Adrenal gland (tissue), 12 donors: Measurements from ENCODE around the gene FAM110A. TPM values are rescaled to one million over a fixed set of nuclear protein-coding genes. Genes with fewer than 3 reads are reported as not detected.
A peak's percentile ranks its signal among the peaks of the same experiment; 100 is the strongest.

Experiments
- DNase-seq, 7 donors: peaks; one replicate each; pipeline ENCODE4 v3.0.0-alpha.2; 2019 to 2020
- H3K27ac ChIP-seq, 5 donors: fragments of 200-600 bp; sonication (generic) in 4 of 5; 1 replicate in 3 of 5; 2 replicates in 2 of 5; pipeline versions ENCODE4 v1.5.1 to v1.8.0; 2016 to 2020; ENCODE audit warnings: mild to moderate bottlenecking in 1 of 5
- H3K27me3 ChIP-seq: fragments of 200-600 bp; 2 replicates; pipeline ENCODE4 v1.8.0; 2021
- H3K36me3 ChIP-seq, 2 donors: fragments of 200-600 bp; replicated peaks in 1 of 2; 1 replicate in 1 of 2; 2 replicates in 1 of 2; pipeline versions ENCODE4 v1.5.1 to v1.8.0; 2018 to 2022
- H3K4me1 ChIP-seq, 2 donors: fragments of 200-600 bp; replicated peaks in 1 of 2; 1 replicate in 1 of 2; 2 replicates in 1 of 2; pipeline versions ENCODE4 v1.5.1 to v1.8.0; 2018 to 2021
- H3K4me3 ChIP-seq, 4 donors: fragments of 200-600 bp; sonication (generic) in 3 of 4; one replicate each; pipeline ENCODE4 v1.5.1; 2016 to 2018
- H3K9me3 ChIP-seq, 3 donors: fragments of 200-600 bp; sonication (generic) in 1 of 3; replicated peaks in 1 of 3; 1 replicate in 2 of 3; 2 replicates in 1 of 3; pipeline versions ENCODE4 v1.5.1 to v1.8.0; 2016 to 2021
- POLR2A ChIP-seq, 2 donors: fragments of 450-650 bp; IDR thresholded peaks; one replicate each; pipeline ENCODE4 v1.6.1; 2017; ENCODE audit warnings: antibody characterized with exemption in 2 of 2, mild to moderate bottlenecking in 2 of 2, moderate library complexity in 1 of 2
- WGBS, 4 donors: extraction: QIAGEN DNeasy Blood & Tissue Kit in 2 of 4; methylation state at CpG; one replicate each; pipeline versions ENCODE4 v1.1.5 to v1.1.7; 2013 to 2017; 5-methylcytosine and 5-hydroxymethylcytosine counted together
- intact Hi-C, 2 donors: fragments of 100-400 bp; cut with DNase I; formaldehyde crosslinking; loops; one replicate each; pipeline versions ENCODE4 v1.14.1 to v1.15.0; 2022 to 2023
- polyA plus RNA-seq, 3 donors: library from polyadenylated mRNA; stranded (reverse); fragments of 200-250 nt in 2 of 3; fragments of 350-450 nt in 1 of 3; fragmentation: Illumina TruSeq in 1 of 3; extraction: RNeasy Lipid Tissue Mini Kit (QIAGEN cat#74804) in 1 of 3; gene quantifications; one replicate each; pipeline ENCODE4 v1.2.3, GENCODE V29; 2013 to 2014
- total RNA-seq, 9 donors: library from RNA; depleted of rRNA in 4 of 9; stranded (reverse); fragments of >200 nt in 4 of 9; fragments of 120-200 nt in 1 of 9; fragmentation: NEBNext Ultra II Directional in 1 of 9; extraction: Animal tissue kit (Norgen Biotek cat#: 25700) in 1 of 9; gene quantifications; one replicate each; pipeline versions ENCODE4 v1.1.0 to v1.2.4, GENCODE V29; 2013 to 2023
- TF ChIP-seq, protein P1 (sequence below), 6 experiments: fragments of 450-650 bp in 4 of 6; fragments of 200-600 bp in 2 of 6; sonication (generic) in 1 of 6; IDR thresholded peaks; 1 replicate in 5 of 6; 2 replicates in 1 of 6; pipeline versions ENCODE4 v1.5.1 to v1.8.0; 2016 to 2021; ENCODE audit warnings: antibody characterized with exemption in 6 of 6, mild to moderate bottlenecking in 2 of 6, moderate library complexity in 1 of 6
- donor health status: healthy with polysubstance abuse.
- donor health status: Bipolar disorder and iron deficiency.
- donor health status: DM: yes; HTN: yes; CAD: no.
- donor health status: DM: no; HTN: no; CAD: no.
- donor health status: DM: no; HTN: no; CAD: no.
- donor health status: DM: yes; HTN: yes; CAD: no.

FAM110A gene
- total and polyA plus RNA-seq, 12 donors = 2.2 to 16.7 (median 8.4) TPM

GRCh38 chr20:889106-889505 lies 55.6 kb downstream of the FAM110A start:
- no peak for DNase-seq
- peaks cover 10% of the 10 kb centered on the region for H3K27me3 ChIP-seq
- H3K4me1 ChIP-seq = peaks cover 0 to 14% of the 10 kb centered on the region in 2 donors
- no peak overlapping the region for H3K27ac ChIP-seq
- H3K4me3 ChIP-seq = no peak overlapping the region
- TF ChIP-seq, protein P1, sequence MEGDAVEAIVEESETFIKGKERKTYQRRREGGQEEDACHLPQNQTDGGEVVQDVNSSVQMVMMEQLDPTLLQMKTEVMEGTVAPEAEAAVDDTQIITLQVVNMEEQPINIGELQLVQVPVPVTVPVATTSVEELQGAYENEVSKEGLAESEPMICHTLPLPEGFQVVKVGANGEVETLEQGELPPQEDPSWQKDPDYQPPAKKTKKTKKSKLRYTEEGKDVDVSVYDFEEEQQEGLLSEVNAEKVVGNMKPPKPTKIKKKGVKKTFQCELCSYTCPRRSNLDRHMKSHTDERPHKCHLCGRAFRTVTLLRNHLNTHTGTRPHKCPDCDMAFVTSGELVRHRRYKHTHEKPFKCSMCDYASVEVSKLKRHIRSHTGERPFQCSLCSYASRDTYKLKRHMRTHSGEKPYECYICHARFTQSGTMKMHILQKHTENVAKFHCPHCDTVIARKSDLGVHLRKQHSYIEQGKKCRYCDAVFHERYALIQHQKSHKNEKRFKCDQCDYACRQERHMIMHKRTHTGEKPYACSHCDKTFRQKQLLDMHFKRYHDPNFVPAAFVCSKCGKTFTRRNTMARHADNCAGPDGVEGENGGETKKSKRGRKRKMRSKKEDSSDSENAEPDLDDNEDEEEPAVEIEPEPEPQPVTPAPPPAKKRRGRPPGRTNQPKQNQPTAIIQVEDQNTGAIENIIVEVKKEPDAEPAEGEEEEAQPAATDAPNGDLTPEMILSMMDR (IDR thresholded peaks at IDR 0.05) = no peak
- no peak for TF ChIP-seq POLR2A (IDR thresholded peaks at IDR 0.05)
- WGBS, 4 donors = 74 to 90% (median 81%) methylated on average over 5 of the region's 5 CpGs
- no peaks in the 10 kb centered on the region for H3K9me3 ChIP-seq
- H3K36me3 ChIP-seq = no peaks in the 10 kb centered on the region
- intact Hi-C loops = no loop called here

- H3K27me3 ChIP-seq = peaks cover 4% of the 10 kb centered on the region
- WGBS, 4 donors = 52 to 73% (median 72%) methylated on average over 6 to 10 of the region's 10 CpGs; no CpG with 5 or more reads in 1 of the 4 donors
- intact Hi-C loops = no loop called here
- no peaks in the 10 kb centered on the region for H3K36me3 ChIP-seq
- DNase-seq = no peak
- no peaks in the 10 kb centered on the region for H3K9me3 ChIP-seq
- no peak for TF ChIP-seq POLR2A (IDR thresholded peaks at IDR 0.05)
- TF ChIP-seq, protein P1 (IDR thresholded peaks at IDR 0.05) = no peak
- no peak overlapping the region for H3K4me3 ChIP-seq
- peaks cover 0 to 14% of the 10 kb centered on the region in 2 donors for H3K4me1 ChIP-seq
- H3K27ac ChIP-seq = peak overlapping the region in 1 of 5 donors; percentile 22
Observed at GRCh38 chr20:889932-890463, 56.5 kb downstream of the FAM110A start.

DNA sequence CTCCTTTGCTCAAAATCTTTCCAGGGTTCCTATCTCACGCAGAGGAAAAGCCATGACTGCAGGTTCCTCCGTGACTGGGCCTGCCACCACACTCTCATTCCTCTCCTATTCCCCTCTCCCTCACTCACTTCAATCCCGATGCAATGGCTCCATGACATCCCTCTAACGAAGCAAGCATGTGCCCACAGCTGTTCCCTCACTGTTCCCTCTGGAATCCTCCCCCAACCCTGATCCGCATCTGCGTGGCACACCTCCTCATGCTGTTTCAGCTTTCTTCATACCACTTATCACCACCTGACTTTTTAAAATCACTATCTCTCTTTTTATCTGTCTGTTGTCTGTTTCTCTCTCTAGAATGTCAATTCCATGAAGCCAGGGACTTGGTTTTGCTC lies 57.1 kb downstream of the FAM110A start:
- intact Hi-C loops = no loop called here
- Histone ChIP-seq H3K36me3 (no peaks in the 10 kb centered on the region), H3K4me3 (no peak overlapping the region), H3K4me1 (peaks cover 0 to 14% of the 10 kb centered on the region in 2 donors), H3K27ac (no peak overlapping the region), H3K9me3 (no peaks in the 10 kb centered on the region), H3K27me3 (no peaks in the 10 kb centered on the region)
- WGBS, 4 donors = 77 to 82% (median 78%) methylated on average over 6 of the region's 6 CpGs
- no peak for DNase-seq
- TF ChIP-seq, protein P1 (IDR thresholded peaks at IDR 0.05) = no peak
- TF ChIP-seq POLR2A (IDR thresholded peaks at IDR 0.05) = no peak

GRCh38 chr20:891058-891705 lies 57.7 kb downstream of the FAM110A start:
- Histone ChIP-seq H3K27ac (no peak overlapping the region), H3K4me1 (peaks cover 0 to 14% of the 10 kb centered on the region in 2 donors), H3K9me3 (no peaks in the 10 kb centered on the region), H3K36me3 (no peaks in the 10 kb centered on the region), H3K4me3 (no peak overlapping the region), H3K27me3 (no peaks in the 10 kb centered on the region)
- intact Hi-C loops = no loop called here
- peak in 5 of 7 donors; percentile 33 to 66 (median 42) for DNase-seq
- TF ChIP-seq, protein P1 (IDR thresholded peaks at IDR 0.05) = no peak
- no peak for TF ChIP-seq POLR2A (IDR thresholded peaks at IDR 0.05)
- 34 to 57% (median 46%) methylated on average over 5 to 6 of the region's 6 CpGs for WGBS, 4 donors
